ENCODE data around the gene HEATR5A.
"Not testable (repeated sequence)": the region's sequence is repeated elsewhere in the genome, so short reads cannot be mapped to it uniquely, and the experiment has no call there.

HEATR5A gene

DNA sequence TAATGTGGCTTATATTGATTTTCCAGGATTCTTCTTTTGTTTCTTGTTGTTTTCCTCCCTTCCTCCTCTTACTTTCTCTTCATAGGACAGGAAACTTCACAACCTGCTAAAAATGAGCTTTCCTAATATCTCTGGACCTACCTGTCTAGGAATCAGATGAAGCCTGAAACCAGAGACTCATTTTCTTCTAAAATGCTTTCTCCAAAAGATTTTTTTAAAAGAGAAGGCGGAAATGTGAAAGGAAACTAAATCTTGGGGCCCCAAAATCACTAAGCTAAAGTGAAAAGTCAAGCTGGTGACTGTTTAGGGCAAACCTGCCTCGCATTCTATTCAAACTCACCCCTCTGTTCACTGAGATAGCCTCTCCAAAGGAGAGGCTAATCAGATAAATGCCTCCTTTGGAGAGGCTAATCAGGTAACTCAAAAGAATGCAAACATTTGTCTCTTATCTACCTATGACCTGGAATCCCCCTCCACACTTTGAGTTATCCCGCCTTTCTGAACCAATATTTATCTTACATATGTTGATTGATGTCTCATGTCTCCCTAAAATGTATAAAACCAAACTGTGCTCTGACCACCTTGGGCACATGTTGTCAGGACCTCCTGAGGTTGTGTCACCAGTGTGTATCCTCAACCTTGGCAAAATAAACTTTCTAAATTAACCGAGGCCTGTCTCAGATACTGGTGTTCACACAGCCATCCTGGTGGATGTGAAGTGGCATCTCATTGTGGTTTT lies 140.0 kb downstream of the HEATR5A start:
- DNase-seq = no peak

DNA sequence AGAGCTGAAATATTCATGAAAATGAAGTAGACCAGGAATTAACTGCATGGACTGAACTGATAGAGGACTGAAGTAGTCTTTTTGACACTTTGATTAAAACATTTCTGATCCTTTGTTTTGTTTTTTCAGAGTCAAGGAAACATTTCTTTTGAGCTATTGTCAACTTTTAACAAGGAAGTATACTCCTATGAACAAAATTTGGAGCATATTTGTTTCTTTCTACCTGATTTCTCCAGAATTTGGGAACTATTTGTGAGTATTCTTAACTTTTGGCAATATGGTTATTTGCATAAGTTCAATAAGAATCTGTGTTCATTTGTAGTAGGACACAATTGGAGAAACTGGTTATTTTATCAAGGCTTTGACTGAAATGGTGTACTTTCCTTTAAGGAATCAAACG lies 141.5 kb downstream of the HEATR5A start:
- DNase-seq = no peak

DNA sequence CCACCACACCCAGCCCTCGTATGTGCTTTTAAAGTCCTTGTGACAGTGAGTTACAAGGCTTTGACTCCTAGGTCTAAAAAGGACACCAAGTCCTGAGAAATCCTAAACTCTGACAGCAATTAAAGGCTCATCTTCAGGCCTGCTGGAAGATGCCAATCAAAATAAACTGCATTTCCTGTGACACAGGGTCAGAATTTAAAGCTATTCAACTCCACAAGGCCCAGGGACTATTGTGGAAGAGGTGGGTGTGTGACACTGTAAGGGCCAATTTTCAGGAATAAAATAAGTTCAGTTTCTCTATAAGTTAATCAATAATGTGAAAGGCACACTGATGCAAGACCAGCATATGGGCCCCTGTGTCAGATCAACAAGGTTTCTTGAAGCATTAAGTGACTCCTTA lies 143.3 kb downstream of the HEATR5A start:
- no peak for DNase-seq

DNA sequence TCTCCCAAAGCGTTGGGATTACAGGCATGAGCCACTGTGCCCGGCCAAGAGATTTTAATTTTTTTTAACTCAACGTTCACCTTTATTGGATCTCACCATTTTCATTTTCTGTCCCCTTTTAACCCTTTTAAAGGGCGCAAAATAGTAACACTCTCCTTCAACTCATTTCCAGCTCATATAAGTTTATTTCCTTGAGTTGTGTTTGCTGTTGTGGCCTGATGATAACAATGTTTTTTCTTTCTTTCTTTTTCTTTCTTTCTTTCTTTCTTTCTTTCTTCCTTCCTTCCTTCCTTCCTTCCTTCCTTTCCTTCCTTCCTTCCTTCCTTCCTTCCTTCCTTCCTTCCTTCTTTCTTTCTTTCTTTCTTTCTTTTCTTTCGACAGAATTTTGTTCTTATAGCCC lies 143.9 kb downstream of the HEATR5A start:
- not testable (repeated sequence) for DNase-seq

DNA sequence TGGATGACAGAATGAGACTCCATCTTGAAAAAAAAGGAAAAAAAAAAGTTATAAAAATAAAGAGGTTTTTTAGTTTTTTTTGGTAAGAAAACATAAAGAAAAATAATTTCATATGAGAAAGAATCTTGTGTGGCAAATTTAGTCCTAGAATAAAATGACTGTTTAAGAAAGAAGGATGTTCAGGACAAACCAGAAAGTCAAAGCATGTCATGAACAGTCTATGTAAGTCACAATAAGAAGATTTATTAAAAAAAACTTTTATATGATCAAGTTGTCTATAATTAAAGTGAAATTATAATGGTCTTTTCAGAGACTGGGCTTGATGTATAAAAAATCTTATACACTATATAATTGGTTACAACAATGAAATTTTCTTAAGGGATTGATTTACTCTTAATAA lies 144.6 kb downstream of the HEATR5A start:
- no peak for DNase-seq

DNA sequence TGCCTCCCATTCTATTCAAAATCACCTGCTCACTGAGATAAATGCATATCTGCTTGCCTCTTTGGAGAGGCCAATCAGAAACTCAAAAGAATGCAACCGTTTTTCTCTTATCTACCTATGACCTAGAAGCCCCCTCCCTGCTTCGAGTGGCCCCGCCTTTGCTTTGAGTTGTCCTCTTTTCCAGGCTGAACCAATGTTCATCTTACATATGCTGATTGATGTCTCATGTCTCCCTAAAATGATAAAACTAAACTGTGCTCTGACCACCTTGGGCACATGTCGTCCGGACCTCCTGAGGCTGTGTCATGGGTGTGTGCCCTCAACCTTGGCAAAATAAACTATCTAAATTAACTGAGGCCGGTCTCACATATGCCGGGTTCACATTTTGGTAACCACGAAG lies 148.7 kb downstream of the HEATR5A start:
- no peak for DNase-seq

DNA sequence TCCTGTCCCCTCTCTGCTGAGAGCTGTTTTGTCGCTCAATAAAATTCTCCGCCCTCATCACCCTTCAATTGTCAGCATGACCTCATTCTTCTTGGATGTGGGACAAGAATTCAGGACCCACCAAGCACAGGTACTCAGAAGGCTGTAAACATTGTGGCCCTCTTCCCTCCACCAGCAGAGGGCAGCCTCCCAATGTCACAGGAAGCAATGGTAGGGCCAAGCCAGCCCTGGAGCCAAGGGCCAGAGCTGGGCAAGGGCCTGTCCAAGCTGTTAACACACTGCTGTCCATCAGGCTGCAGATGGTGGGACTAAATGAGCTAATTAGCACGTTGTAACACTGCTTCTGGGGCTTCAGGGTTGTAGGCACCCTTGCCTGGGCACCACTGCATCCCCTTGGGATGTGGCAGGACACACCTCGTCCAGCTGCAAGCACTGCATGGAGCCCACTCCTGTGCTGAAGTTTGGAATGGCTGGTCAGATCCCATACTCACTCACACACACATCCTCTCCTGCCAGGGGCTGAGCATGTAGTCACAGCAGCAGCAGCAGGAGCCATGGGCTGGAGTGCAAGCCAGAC lies 150.1 kb downstream of the HEATR5A start:
- DNase-seq = no peak

DNA sequence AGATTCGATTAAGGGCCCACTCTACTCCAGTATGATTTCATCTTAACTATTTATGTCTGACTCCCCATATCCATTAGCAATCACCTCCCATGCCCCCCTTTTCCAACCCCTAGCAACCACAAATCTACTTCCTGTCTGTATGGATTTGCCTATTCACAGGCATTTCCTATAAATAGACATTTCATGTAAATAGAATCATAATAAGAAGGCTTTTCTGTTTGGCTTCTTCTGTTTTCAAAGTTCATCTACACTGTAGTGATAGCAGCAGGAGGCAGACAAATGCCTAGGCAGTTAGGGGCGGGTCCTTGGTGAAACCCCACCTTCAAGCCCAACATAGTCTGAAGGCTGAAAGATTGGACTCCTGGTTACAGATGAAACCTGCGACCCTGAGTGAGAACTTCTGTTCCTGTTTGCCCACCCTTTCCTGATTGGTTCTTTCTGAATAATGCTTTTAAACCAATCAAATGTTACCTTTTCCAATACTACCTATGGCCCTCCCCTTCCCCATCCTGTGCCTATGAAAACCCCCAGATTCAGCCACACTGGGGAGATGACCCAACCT lies 150.6 kb downstream of the HEATR5A start:
- no peak for DNase-seq

DNA sequence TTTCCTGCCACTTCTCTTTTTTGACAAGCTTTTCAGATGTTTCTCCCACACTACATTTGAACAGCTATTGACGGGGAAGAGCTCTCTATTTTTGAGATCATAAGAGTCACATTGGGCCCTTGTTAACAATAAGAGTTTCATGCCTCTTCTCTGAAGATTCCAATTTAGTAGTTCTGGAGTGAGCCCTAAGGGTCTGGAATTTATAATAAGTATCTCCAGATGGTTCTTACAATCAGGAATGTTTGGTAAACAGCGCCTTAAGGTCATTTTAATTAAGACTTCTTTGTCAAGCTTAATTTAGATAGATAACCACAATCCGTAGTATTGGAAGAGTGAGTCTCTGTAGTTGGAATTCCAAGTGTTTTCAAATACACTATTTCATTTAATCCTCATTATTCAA lies 152.1 kb downstream of the HEATR5A start:
- DNase-seq = no peak

DNA sequence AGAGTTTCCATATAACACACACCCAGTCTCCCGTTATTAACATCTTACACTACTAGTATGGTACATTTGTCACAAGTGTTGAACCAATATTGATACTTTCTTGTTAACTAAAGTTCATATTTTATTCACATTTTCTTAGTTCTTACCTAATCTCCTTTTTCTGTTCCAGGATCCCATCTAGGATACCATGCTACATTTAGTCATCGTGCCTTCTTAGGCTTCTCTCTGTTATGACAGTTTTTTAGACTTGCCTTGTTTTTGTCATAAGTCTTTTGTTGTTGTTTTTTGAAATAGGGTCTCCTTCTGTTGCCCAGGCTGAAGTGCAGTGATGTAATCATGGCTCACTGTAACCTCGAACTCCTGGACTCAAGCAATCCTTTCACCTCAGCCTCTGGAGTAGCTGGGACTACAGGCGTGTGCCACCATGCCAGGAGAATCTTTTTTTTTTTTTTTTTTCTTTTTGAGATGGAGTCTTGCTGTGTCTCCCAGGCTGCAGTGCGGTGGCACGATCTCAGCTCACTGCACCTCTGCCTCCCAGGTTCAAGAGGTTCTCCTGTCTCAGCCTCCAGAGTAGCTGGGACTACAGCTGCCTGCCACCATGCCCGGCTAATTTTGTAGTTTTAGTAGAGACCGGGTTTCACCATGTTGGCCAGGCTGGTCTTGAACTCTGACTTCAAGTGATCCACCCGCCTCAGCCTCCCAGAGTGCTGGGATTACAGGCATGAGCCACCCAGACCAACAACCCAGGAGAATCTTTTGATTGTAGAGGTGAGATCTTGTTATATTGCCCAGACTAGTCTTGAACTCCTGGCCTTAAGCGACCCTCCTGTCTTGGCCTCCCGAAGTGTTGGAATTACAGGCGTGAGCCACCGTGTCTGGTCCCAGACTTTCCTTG lies 153.7 kb downstream of the HEATR5A start:
- DNase-seq = no peak

DNA sequence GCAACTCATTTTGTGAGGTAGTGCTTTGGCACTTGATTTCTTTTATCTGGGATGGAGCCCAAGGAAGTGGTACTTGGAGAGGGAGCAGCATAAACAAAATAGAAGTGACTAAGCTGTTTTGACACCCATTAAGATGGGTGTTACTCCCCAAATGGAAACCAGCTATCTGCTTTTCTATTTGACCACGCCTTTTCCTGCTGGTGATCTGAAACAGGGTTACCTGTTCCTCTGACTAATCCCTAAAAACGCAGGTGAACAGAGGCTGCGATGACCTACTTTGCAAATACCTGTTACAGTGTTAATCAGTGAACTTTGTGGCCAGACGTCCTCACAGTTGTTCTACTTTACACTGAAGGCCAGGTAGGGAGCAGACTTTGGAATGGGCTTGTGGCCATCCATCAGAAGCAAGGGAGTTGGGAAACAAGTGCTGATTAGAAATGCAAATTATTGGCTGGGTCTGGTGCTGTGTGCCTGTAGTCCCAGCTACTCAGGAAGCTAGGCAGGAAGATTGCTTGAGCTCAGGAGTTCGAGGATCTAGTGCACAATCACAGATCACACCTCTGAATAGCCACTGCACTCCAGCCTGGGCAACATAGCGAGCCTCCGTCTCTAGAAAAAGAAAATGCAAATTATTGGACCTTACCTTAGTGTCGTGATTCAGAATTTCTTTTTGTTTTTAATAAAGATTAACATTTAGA lies 154.5 kb downstream of the HEATR5A start:
- no peak for DNase-seq

DNA sequence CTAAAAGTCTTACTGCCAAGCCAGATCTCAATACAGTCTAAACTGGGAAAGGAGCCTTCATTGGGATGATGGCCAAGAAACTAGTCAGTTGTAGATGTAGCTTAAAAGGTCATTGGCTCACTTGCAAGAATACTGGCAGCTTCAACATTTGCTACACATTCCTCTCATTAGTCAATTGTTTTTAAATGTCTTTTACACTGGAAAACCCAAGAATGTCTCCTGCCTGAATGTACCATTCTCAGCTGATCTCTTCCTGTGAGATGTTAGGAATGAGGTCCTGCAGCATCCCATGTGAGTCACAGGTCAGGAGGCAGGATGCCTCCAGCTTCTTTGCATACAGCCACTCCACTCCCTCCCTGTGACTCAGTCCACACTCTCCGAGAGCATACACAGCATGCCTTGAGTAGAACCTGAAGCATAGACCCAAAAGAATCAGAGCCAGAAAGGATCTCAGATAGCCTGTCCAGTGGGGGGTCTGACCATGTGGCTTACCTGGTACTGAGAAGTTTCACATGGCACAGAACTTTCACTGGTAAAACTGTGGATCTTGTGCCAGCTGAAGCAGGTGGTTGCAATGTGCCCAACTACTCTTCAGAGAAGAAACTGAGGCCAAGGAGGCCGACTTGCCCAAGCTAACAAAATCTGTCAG lies 156.7 kb downstream of the HEATR5A start:
- DNase-seq = peak; percentile 3

DNA sequence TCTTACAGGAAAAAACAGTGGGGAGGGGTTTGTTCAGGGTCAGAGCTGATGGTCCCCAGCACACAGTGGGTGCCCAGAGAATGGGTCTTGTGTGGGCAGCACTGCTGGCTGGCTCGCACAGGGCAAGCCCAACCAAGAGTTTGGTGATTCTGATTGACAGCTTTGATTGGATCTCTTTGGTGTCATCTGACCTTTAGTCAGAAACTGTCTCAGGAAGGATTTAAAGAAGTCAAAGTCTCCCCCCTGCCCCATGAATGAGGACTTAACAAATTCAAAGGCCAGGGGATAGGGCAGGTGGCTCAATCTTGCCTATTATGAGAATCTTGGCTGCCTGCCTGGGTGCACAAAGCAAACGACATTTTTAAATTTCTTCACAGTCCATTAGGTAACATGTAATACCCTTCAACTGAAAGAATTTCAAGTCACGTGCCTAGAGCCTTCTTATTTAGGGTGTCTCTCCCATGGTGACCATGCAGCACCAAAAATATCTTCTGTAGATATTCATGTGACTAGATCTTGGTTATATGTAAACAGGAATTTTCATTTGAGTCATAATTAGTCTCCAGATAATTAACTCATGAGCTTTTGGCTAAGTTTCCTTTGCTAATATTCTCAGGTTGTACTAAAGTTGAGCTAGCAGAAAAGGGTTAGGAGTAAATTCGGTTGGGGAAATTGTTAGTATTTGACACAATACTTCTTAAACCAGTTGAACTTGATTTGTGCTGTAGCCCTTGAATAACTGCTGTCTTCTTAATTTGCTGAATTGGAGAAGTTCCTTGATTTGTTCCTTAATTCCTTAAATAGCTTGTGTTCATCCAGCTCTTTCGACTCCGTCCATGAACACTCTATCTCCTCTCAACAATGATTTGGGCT lies 158.3 kb downstream of the HEATR5A start:
- DNase-seq = no peak

DNA sequence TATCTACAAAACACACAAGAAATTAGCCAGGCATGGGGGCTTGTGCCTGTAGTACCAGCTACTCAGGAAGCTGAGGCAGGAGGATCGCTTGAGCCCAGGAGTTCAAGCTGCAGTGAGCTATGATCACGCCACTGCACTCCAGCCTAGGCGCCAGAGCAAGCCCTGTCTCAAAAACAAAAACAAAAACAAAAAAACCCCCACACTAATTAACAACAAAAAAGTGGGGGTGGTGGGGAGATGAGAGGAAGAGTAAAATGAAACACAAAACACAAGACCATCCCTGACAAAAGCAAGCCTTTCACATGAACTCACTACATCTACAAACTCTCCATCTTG lies 158.9 kb downstream of the HEATR5A start:
- no peak for DNase-seq

DNA sequence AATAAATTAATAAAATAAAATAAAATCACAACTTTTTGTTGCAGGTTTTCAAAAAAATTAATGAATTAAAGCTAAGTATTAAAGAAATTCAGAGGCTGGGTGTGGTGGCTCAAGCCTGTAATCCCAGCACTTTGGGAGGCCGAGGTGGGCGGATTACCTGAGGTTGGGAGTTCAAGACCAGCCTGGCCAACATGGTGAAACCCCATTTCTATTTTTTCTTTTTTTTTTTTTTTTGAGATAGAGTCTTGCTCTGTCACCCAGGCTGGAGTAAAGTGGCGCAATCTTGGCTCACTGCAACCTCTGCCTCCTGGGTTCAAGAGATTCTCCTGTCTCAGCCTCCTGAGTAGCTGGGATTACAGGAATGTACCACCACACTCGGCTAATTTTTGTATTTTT lies 161.3 kb downstream of the HEATR5A start:
- not testable (repeated sequence) for DNase-seq

DNA sequence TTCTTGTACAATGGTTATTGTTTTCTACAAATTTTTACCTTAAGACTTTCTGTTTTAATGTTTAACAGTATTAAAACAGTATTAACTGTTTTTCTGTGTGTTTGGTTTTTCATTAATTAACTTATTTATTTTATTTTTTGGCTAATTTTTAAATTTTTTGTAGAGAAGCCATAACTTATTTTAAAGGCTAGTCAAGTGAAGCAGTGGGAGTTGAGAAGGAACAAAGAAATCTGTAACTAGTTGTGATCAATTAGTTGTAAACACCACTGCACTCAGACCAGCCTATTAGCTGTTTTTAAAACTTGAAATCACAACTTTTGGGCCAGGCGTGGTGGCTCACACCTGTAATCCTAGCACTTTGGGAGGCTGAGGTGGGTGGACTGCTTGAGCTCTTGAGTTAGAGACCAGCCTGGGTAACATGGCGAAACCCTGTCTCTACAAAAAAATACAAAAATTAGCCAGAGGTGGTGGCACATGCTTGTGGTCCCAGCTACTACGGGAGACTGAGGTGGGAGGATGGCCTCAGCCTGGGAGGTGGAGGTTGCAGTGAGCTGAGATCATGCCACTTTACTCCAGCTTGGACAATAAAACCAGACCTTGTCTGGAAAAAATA lies 161.8 kb downstream of the HEATR5A start:
- no peak for DNase-seq

DNA sequence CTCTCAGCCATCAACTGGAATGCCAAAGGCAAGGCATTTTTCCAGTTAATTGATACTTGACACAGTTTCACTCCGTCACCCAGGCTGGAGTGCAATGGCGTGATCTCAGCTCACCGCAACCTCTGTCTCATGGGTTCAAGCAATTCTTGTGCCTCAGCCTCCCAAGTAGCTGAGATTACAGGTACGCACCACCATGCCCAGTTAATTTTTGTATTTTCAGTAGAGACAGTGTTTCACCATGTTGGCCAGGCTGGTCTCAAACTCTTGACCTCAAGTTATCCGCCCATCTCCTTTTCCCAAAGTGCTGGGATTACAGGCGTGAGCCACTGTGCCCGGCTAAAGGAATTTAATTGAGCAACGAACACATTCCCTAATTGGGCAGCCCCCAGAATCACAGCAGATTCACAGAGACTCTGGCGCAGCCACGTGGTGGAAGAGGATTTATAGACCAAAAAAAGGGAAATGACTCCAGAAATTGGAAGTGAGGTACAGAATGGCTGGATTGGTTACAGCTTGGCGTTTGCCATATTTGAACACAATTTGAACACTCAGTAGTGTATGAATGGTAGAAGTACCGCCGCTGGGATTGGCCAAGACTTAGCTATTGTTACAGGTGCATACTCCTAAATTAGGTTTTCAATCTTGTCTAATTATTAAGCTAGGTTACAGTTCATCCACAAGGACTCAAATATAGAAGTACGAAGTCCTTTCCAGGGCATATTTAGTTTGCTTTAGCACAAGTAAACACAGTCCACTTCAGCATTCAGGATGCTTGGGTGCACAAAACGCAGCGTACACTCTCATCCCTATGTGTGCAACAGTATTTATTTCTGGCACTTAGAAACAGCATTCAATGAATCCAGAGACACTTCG lies 162.6 kb downstream of the HEATR5A start:
- not testable (repeated sequence) for DNase-seq

DNA sequence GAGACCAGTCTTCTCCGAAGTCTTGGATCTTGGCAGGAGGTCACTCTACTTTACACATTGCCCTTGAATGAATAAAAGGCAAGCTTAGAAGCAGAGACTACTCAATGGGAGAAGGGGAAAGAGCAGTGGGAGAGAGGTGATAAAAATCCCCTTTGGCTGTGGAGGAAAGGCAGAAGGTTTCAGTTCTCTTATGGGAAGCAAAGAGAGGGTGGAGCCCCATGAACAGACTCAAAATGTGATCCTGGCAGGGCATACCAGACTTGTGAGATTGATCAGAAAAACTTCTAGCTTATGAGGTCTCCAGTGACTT lies 163.2 kb downstream of the HEATR5A start:
- DNase-seq = no peak

DNA sequence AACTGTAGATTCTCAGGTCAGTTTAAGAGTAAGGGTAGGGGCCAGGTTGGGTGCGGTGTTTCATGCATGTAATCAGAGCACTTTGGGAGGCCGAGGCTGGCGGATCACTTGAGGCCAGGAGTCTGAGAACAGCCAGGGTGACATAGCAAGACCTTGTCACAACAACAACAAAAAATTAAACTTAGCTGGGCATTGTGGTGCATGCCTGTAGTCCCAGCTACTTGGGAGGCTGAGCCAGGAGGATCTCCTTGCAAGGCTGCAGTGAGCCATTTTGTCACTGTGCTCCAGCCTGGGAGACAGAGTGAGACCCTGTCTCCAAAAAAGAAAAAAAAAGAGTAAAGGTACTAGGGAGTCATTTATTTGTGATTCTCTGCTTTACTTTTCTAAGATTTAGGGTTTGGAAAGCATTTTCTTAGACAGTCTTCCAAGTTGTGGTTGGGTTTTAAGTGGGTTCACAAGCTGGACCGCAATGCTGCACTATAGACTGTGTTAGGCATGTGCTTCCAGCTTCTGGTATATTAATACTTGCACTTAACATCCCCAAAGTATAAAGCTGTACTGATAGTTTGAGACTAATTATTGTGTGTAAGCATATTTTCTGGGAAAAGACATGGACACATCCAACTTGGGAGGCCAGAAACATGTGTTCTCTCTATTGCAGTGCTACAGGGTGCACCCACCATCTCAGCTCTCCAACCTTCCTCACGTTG lies 163.7 kb downstream of the HEATR5A start:
- DNase-seq = no peak

Measured in midbrain (tissue), 1 donor.